22Rv1 (cell line): Measurements from ENCODE around the gene MLLT1.
A peak's percentile ranks its signal among the peaks of the same experiment; 100 is the strongest.

Experiments
- H3K27ac ChIP-seq: fragments of 450-650 bp; 2 replicates; pipeline ENCODE4 v1.5.1; 2017
- CTCF ChIP-seq: fragments of 450-650 bp; IDR thresholded peaks from 2 replicates; pipeline ENCODE4 v1.5.1; 2017; ENCODE audit warnings: mild to moderate bottlenecking
- ZFX ChIP-seq: fragments of 450-650 bp; IDR thresholded peaks from 2 replicates; pipeline ENCODE4 v1.6.1; 2017; ENCODE audit warnings: antibody characterized with exemption, borderline replicate concordance

MLLT1 gene

GRCh38 chr19:6238643-6239281, 41.0 kb downstream of the MLLT1 start:
- TF ChIP-seq CTCF (no peak), ZFX (no peak)
- H3K27ac ChIP-seq = peak overlapping the region; percentile 91

GRCh38 chr19:6238256-6238642, 41.5 kb downstream of the MLLT1 start:
- peak overlapping the region; percentile 91 for H3K27ac ChIP-seq
- TF ChIP-seq ZFX (no peak), CTCF (no peak)

- H3K27ac ChIP-seq = peak overlapping the region; percentile 91
Measured at GRCh38 chr19:6236310-6237291, 43.2 kb downstream of the MLLT1 start.

GRCh38 chr19:6235031-6235951, 44.5 kb downstream of the MLLT1 start:
- TF ChIP-seq ZFX (no peak), CTCF (no peak)
- H3K27ac ChIP-seq = peak overlapping the region; percentile 91

More at GRCh38 chr19:6236310-6237291, 43.2 kb downstream of the MLLT1 start:
- TF ChIP-seq CTCF (no peak; the same call in 1 of the 2 replicates), ZFX (no peak)

GRCh38 chr19:6234527-6234926, 45.2 kb downstream of the MLLT1 start:
- TF ChIP-seq CTCF (no peak), ZFX (no peak)
- H3K27ac ChIP-seq = 0 out of 2 replicates have a peak overlapping the region, but pooled peaks have one; percentile 91

- TF ChIP-seq ZFX (no peak), CTCF (no peak)
- H3K27ac ChIP-seq = no peak overlapping the region
Measured at GRCh38 chr19:6233827-6234511, 45.8 kb downstream of the MLLT1 start.
